K562 (cell line): ENCODE measurements around the gene VEZF1. TPM values are rescaled to one million over a fixed set of nuclear protein-coding genes. Genes with fewer than 3 reads are reported as not detected.

Source experiments
- CCAR2 ChIP-seq: fragments of 200-400 bp; formaldehyde crosslinking; IDR thresholded peaks from 2 replicates; pipeline ENCODE4 v1.6.1; 2017; ENCODE audit warnings: mild to moderate bottlenecking, low read depth, low read length
- EP300 ChIP-seq: IDR thresholded peaks from 2 replicates; pipeline ENCODE4 v1.6.1; 2012; ENCODE audit warnings: low read length, improper control_type of control experiment
- ETV1 ChIP-seq: fragments of 450-650 bp; conservative IDR thresholded peaks from 2 replicates; pipeline ENCODE4 v1.6.1; 2016; ENCODE audit warnings: missing genetic modification characterization, control low read depth, low read depth, missing compliant biosample characterization
- HDGF ChIP-seq: fragments of 450-650 bp; IDR thresholded peaks from 2 replicates; pipeline ENCODE4 v1.6.1; 2016
- JUND ChIP-seq, 2 experiments: IDR thresholded peaks; 2 replicates in 1 of 2; 3 replicates in 1 of 2; pipeline ENCODE4 v1.6.1; 2011; ENCODE audit warnings: borderline replicate concordance in 2 of 2, low read depth in 2 of 2, low read length in 2 of 2, improper control_type of control experiment in 1 of 2, missing biosample characterization in 1 of 2, missing genetic modification characterization in 1 of 2, missing genetic modification reagents in 1 of 2
- MEF2D ChIP-seq: conservative IDR thresholded peaks from 2 replicates; pipeline ENCODE4 v1.6.1; 2016; ENCODE audit warnings: low read depth, missing genetic modification characterization, missing compliant biosample characterization
- NCOA2 ChIP-seq, 2 experiments: fragments of 450-650 bp; IDR thresholded peaks; 2 replicates each; pipeline ENCODE4 v1.6.1; 2018; ENCODE audit warnings: mild to moderate bottlenecking in 2 of 2, moderate library complexity in 1 of 2; ENCODE audit not compliant: partially characterized antibody in 2 of 2
- NFRKB ChIP-seq: fragments of 450-650 bp; IDR thresholded peaks from 2 replicates; pipeline ENCODE4 v1.6.1; 2016; ENCODE audit warnings: low read depth
- NR4A1 ChIP-seq, 2 experiments: fragments of 250-450 bp in 1 of 2; fragments of 450-650 bp in 1 of 2; sonication (Bioruptor Pico) in 1 of 2; IDR thresholded peaks; 2 replicates each; pipeline versions ENCODE4 v1.4.0 to v1.6.1; 2016 to 2020; ENCODE audit warnings: mild to moderate bottlenecking in 2 of 2, missing compliant biosample characterization in 1 of 2, missing genetic modification characterization in 1 of 2, moderate library complexity in 1 of 2
- PHF20 ChIP-seq: fragments of 450-650 bp; IDR thresholded peaks from 2 replicates; pipeline ENCODE4 v1.6.1; 2018; ENCODE audit not compliant: partially characterized antibody
- POLR2AphosphoS2 ChIP-seq: IDR thresholded peaks from 2 replicates; pipeline ENCODE4 v1.6.1; 2012; ENCODE audit warnings: low read length, improper control_type of control experiment
- POLR2B ChIP-seq: fragments of 450-650 bp; IDR thresholded peaks from 2 replicates; pipeline ENCODE4 v1.6.1; 2018; ENCODE audit warnings: low read depth; ENCODE audit not compliant: partially characterized antibody
- POLR2H ChIP-seq: IDR thresholded peaks from 2 replicates; pipeline ENCODE4 v1.6.1; 2016; ENCODE audit warnings: missing genetic modification characterization, low read depth, mild to moderate bottlenecking, control low read depth, missing compliant biosample characterization, moderate library complexity
- POLR3G ChIP-seq: IDR thresholded peaks from 2 replicates; pipeline ENCODE4 v1.6.1; 2011; ENCODE audit not compliant: insufficient read length, insufficient replicate concordance; ENCODE audit errors: extremely low read depth
- WHSC1 ChIP-seq: IDR thresholded peaks from one replicate; pipeline ENCODE4 v1.6.1; 2012; ENCODE audit warnings: low read length, control low read depth, inconsistent platforms
- XRCC3 ChIP-seq: fragments of 450-650 bp; IDR thresholded peaks from 2 replicates; pipeline ENCODE4 v1.6.1; 2017; ENCODE audit warnings: mild to moderate bottlenecking, moderate library complexity
- XRCC5 ChIP-seq: fragments of 200-400 bp; formaldehyde crosslinking; IDR thresholded peaks from 2 replicates; pipeline ENCODE4 v1.6.1; 2017; ENCODE audit warnings: low read depth, mild to moderate bottlenecking, low read length
- YBX1 ChIP-seq: fragments of 450-650 bp; IDR thresholded peaks from 2 replicates; pipeline ENCODE4 v1.7.1; 2016; ENCODE audit warnings: mild to moderate bottlenecking
- ZBTB11 ChIP-seq, 3 experiments: fragments of 200-800 bp in 1 of 3; fragments of 250-450 bp in 1 of 3; fragments of 450-650 bp in 1 of 3; sonication (Bioruptor Pico) in 1 of 3; sonication (Bioruptor generic) in 1 of 3; formaldehyde crosslinking in 1 of 3; IDR thresholded peaks; 2 replicates each; pipeline versions ENCODE4 v1.6.1 to v1.8.0; 2016 to 2022; ENCODE audit warnings: mild to moderate bottlenecking in 2 of 3, missing genetic modification characterization in 2 of 3, missing compliant biosample characterization in 1 of 3, moderate library complexity in 1 of 3
- ZNF146 ChIP-seq: IDR thresholded peaks from one replicate; pipeline ENCODE4 v1.6.1; 2018; ENCODE audit warnings: missing compliant biosample characterization; ENCODE audit not compliant: unreplicated experiment
- ZNF507 ChIP-seq: conservative IDR thresholded peaks from 2 replicates; pipeline ENCODE4 v1.6.1; 2017; ENCODE audit warnings: missing genetic modification characterization, missing compliant biosample characterization
- ZNF551 ChIP-seq: fragments of 250-450 bp; sonication (Bioruptor Pico); IDR thresholded peaks from 2 replicates; pipeline ENCODE4 v1.5.0; 2021; ENCODE audit warnings: mild to moderate bottlenecking, moderate library complexity
- ZNF655 ChIP-seq: fragments of 250-450 bp; sonication (Bioruptor Pico); IDR thresholded peaks from 2 replicates; pipeline ENCODE4 v1.5.0; 2021
- ZNF77 ChIP-seq: fragments of 250-450 bp; sonication (Bioruptor Pico); IDR thresholded peaks from 2 replicates; pipeline ENCODE4 v1.5.0; 2020
- polyA plus RNA-seq, 8 experiments: library from polyadenylated mRNA; depleted of rRNA in 4 of 8; stranded (reverse) in 5 of 8; unstranded in 3 of 8; fragments of >200 nt; fragmentation: Nextera tagmentation in 2 of 8; fragmentation: Illumina TruSeq in 1 of 8; extraction: Ambion mirVana in 2 of 8; extraction: Trizol in 1 of 8; gene quantifications; 2 replicates each; pipeline versions ENCODE4 v1.2.1 to v1.2.3, GENCODE V29; 2011 to 2014; ENCODE audit warnings: inconsistent platforms in 1 of 8, missing spikeins in 1 of 8
- total RNA-seq, 7 experiments: library from RNA; depleted of rRNA in 6 of 7; stranded (reverse); fragments of >200 nt in 6 of 7; fragmentation: Illumina TruSeq in 2 of 7; extraction: Trizol in 2 of 7; gene quantifications; 2 replicates each; pipeline versions ENCODE4 v1.2.1 to v1.2.3, GENCODE V29; 2011 to 2021; ENCODE audit warnings: low replicate concordance in 1 of 7

VEZF1 gene
- total and polyA plus RNA-seq, 9 of the 15 experiments (the other 6 are each of a cell fraction or from before 2014, with no cell fraction given): 9.5 to 33.4 (median 22.1) TPM

GRCh38 chr17:57988301-57989250 lies 522 bp upstream of the VEZF1 start (continued):
- no peak for TF ChIP-seq ZNF507 (tag)
- peak; percentile 29; the same call in 1 of the 2 replicates for TF ChIP-seq JUND (IDR thresholded peaks at IDR 0.05; ENCODE audit: borderline replicate concordance, low read depth, low read length)
- no peak for TF ChIP-seq JUND (tag; IDR thresholded peaks at IDR 0.05; ENCODE audit: borderline replicate concordance, low read depth, low read length)
- TF ChIP-seq POLR2B: peak; percentile 82
- no peak for TF ChIP-seq ZNF655 (CRISPR knock-in tag)
- TF ChIP-seq YBX1: no peak
- TF ChIP-seq CCAR2: no peak
- TF ChIP-seq POLR2AphosphoS2: peak; percentile 95
- TF ChIP-seq ZNF551 (CRISPR knock-in tag): no peak
- TF ChIP-seq XRCC5: no peak
- TF ChIP-seq NFRKB: peak; percentile 41; the same call in 1 of the 2 replicates
- TF ChIP-seq ZNF77 (CRISPR knock-in tag): no peak
- no peak for TF ChIP-seq POLR3G
- 0 out of 2 replicates have a peak, but pooled peaks have one; percentile 38 for TF ChIP-seq POLR2H (tag)
- peak; percentile 88; the same call in 1 of the 2 replicates for TF ChIP-seq NR4A1 (CRISPR knock-in tag; IDR thresholded peaks at IDR 0.05)
- no peak for TF ChIP-seq NR4A1 (tag; IDR thresholded peaks at IDR 0.05)
- no peak for TF ChIP-seq PHF20
- TF ChIP-seq HDGF: no peak
- no peak for TF ChIP-seq WHSC1
- TF ChIP-seq ZBTB11 (CRISPR knock-in tag; IDR thresholded peaks at IDR 0.05): no peak; a peak in 1 of 6 replicates
- no peak for TF ChIP-seq ZNF146
- TF ChIP-seq XRCC3: no peak
- TF ChIP-seq NCOA2 (IDR thresholded peaks at IDR 0.05; ENCODE audit: partially characterized antibody in 2 of 2): no peak
- no peak for TF ChIP-seq ETV1
- no peak for TF ChIP-seq MEF2D (tag)
- TF ChIP-seq EP300: no peak
